Lower leg skin (tissue), 3 donors: ENCODE measurements around the gene MITF.

Experiments
- CTCF ChIP-seq, 3 donors: fragments of 450-650 bp; IDR thresholded peaks; one replicate each; pipeline ENCODE4 v1.5.1; 2016; ENCODE audit warnings: antibody characterized with exemption in 3 of 3, mild to moderate bottlenecking in 3 of 3, moderate library complexity in 2 of 3
- POLR2A ChIP-seq, 2 donors: fragments of 450-650 bp; IDR thresholded peaks; one replicate each; pipeline ENCODE4 v1.6.1; 2016 to 2017; ENCODE audit warnings: antibody characterized with exemption in 2 of 2, mild to moderate bottlenecking in 1 of 2, moderate library complexity in 1 of 2

GRCh38 chr3:69866988-69867720 is 127.9 kb downstream of the MITF start:
- TF ChIP-seq CTCF (IDR thresholded peaks at IDR 0.05) (no peak), POLR2A (IDR thresholded peaks at IDR 0.05) (no peak)
